ENCODE measurements around the gene ADGRD1. TPM values are rescaled to one million over a fixed set of nuclear protein-coding genes. Genes with fewer than 3 reads are reported as not detected.

The ADGRD1 gene
- total and polyA plus RNA-seq, 2 donors, result 0.94 to 2.1 TPM

- H3K27ac ChIP-seq (ENCODE audit: low read depth in 1 of 2, low read length in 1 of 2), result no peak overlapping the region
- 96% methylated on average over 10 of the region's 10 CpGs for WGBS
- H3K9me3 ChIP-seq (ENCODE audit: control insufficient read depth in 2 of 2, insufficient read depth in 1 of 2, low read length in 1 of 2), result peaks cover 0 to 7% of the 10 kb centered on the region in 2 donors
- H3K27me3 ChIP-seq (ENCODE audit: control insufficient read depth in 2 of 2, insufficient read depth in 1 of 2, low read length in 1 of 2), result no peaks in the 10 kb centered on the region
- no peak overlapping the region for H3K4me3 ChIP-seq (ENCODE audit: low read length in 2 of 2)
- no peak for DNase-seq (ENCODE audit: low read depth in 6 of 9, low spot score in 9 of 9)
- no peaks in the 10 kb centered on the region for H3K36me3 ChIP-seq (ENCODE audit: control insufficient read depth in 2 of 2, insufficient read depth in 2 of 2, low read length in 1 of 2)
- peaks cover 0 to 28% of the 10 kb centered on the region in 2 donors for H3K4me1 ChIP-seq (ENCODE audit: control insufficient read depth in 2 of 2, insufficient read depth in 2 of 2, low read length in 2 of 2)
These were observed 154.7 kb downstream of the ADGRD1 start for GRCh38 chr12:131108177-131108955.

GRCh38 chr12:131111446-131111845 lies 157.7 kb downstream of the ADGRD1 start:
- Histone ChIP-seq H3K36me3 (ENCODE audit: control insufficient read depth in 2 of 2, insufficient read depth in 2 of 2, low read length in 1 of 2) (no peaks in the 10 kb centered on the region), H3K27ac (ENCODE audit: low read depth in 1 of 2, low read length in 1 of 2) (no peak overlapping the region), H3K9me3 (ENCODE audit: control insufficient read depth in 2 of 2, insufficient read depth in 1 of 2, low read length in 1 of 2) (peaks cover 0 to 7% of the 10 kb centered on the region in 2 donors), H3K4me3 (ENCODE audit: low read length in 2 of 2) (no peak overlapping the region), H3K4me1 (ENCODE audit: control insufficient read depth in 2 of 2, insufficient read depth in 2 of 2, low read length in 2 of 2) (peaks cover 0 to 3% of the 10 kb centered on the region in 2 donors), H3K27me3 (ENCODE audit: control insufficient read depth in 2 of 2, insufficient read depth in 1 of 2, low read length in 1 of 2) (no peaks in the 10 kb centered on the region)
- WGBS, result 95% methylated on average over 3 of the region's 3 CpGs
- no peak for DNase-seq (ENCODE audit: low read depth in 6 of 9, low spot score in 9 of 9)

- Histone ChIP-seq H3K4me1 (ENCODE audit: control insufficient read depth in 2 of 2, insufficient read depth in 2 of 2, low read length in 2 of 2) (no peaks in the 10 kb centered on the region), H3K4me3 (ENCODE audit: low read length in 2 of 2) (no peak overlapping the region), H3K36me3 (ENCODE audit: control insufficient read depth in 2 of 2, insufficient read depth in 2 of 2, low read length in 1 of 2) (no peaks in the 10 kb centered on the region), H3K27me3 (ENCODE audit: control insufficient read depth in 2 of 2, insufficient read depth in 1 of 2, low read length in 1 of 2) (no peaks in the 10 kb centered on the region), H3K27ac (ENCODE audit: low read depth in 1 of 2, low read length in 1 of 2) (no peak overlapping the region), H3K9me3 (ENCODE audit: control insufficient read depth in 2 of 2, insufficient read depth in 1 of 2, low read length in 1 of 2) (peaks cover 0 to 7% of the 10 kb centered on the region in 2 donors)
- no peak for DNase-seq (ENCODE audit: low read depth in 6 of 9, low spot score in 9 of 9)
- WGBS, result 87% methylated on average over 1 of the region's 1 CpG
These were observed 158.3 kb downstream of the ADGRD1 start for GRCh38 chr12:131112021-131112420.

- no peaks in the 10 kb centered on the region for H3K4me1 ChIP-seq (ENCODE audit: control insufficient read depth in 2 of 2, insufficient read depth in 2 of 2, low read length in 2 of 2)
- H3K36me3 ChIP-seq (ENCODE audit: control insufficient read depth in 2 of 2, insufficient read depth in 2 of 2, low read length in 1 of 2), result no peaks in the 10 kb centered on the region
- 99% methylated on average over 4 of the region's 4 CpGs for WGBS
- no peak for DNase-seq (ENCODE audit: low read depth in 6 of 9, low spot score in 9 of 9)
- peaks cover 0 to 7% of the 10 kb centered on the region in 2 donors for H3K9me3 ChIP-seq (ENCODE audit: control insufficient read depth in 2 of 2, insufficient read depth in 1 of 2, low read length in 1 of 2)
- no peak overlapping the region for H3K27ac ChIP-seq (ENCODE audit: low read depth in 1 of 2, low read length in 1 of 2)
- no peak overlapping the region for H3K4me3 ChIP-seq (ENCODE audit: low read length in 2 of 2)
- no peaks in the 10 kb centered on the region for H3K27me3 ChIP-seq (ENCODE audit: control insufficient read depth in 2 of 2, insufficient read depth in 1 of 2, low read length in 1 of 2)
These were observed 159.1 kb downstream of the ADGRD1 start for GRCh38 chr12:131112700-131113290.

- H3K27ac ChIP-seq (ENCODE audit: low read depth in 1 of 2, low read length in 1 of 2), result no peak overlapping the region
- H3K36me3 ChIP-seq (ENCODE audit: control insufficient read depth in 2 of 2, insufficient read depth in 2 of 2, low read length in 1 of 2), result no peaks in the 10 kb centered on the region
- no peaks in the 10 kb centered on the region for H3K9me3 ChIP-seq (ENCODE audit: control insufficient read depth in 2 of 2, insufficient read depth in 1 of 2, low read length in 1 of 2)
- H3K27me3 ChIP-seq (ENCODE audit: control insufficient read depth in 2 of 2, insufficient read depth in 1 of 2, low read length in 1 of 2), result no peaks in the 10 kb centered on the region
- H3K4me1 ChIP-seq (ENCODE audit: control insufficient read depth in 2 of 2, insufficient read depth in 2 of 2, low read length in 2 of 2), result no peaks in the 10 kb centered on the region
- H3K4me3 ChIP-seq (ENCODE audit: low read length in 2 of 2), result no peak overlapping the region
- no peak for DNase-seq (ENCODE audit: low read depth in 6 of 9, low spot score in 9 of 9)
- WGBS, result 94% methylated on average over 18 of the region's 18 CpGs
These were observed 160.0 kb downstream of the ADGRD1 start for GRCh38 chr12:131113568-131114270.

- no peaks in the 10 kb centered on the region for H3K9me3 ChIP-seq (ENCODE audit: control insufficient read depth in 2 of 2, insufficient read depth in 1 of 2, low read length in 1 of 2)
- no peak overlapping the region for H3K4me3 ChIP-seq (ENCODE audit: low read length in 2 of 2)
- H3K4me1 ChIP-seq (ENCODE audit: control insufficient read depth in 2 of 2, insufficient read depth in 2 of 2, low read length in 2 of 2), result no peaks in the 10 kb centered on the region
- DNase-seq (ENCODE audit: low read depth in 6 of 9, low spot score in 9 of 9), result no peak
- 95% methylated on average over 5 of the region's 5 CpGs for WGBS
- H3K27me3 ChIP-seq (ENCODE audit: control insufficient read depth in 2 of 2, insufficient read depth in 1 of 2, low read length in 1 of 2), result no peaks in the 10 kb centered on the region
- no peaks in the 10 kb centered on the region for H3K36me3 ChIP-seq (ENCODE audit: control insufficient read depth in 2 of 2, insufficient read depth in 2 of 2, low read length in 1 of 2)
- no peak overlapping the region for H3K27ac ChIP-seq (ENCODE audit: low read depth in 1 of 2, low read length in 1 of 2)
These were observed 160.6 kb downstream of the ADGRD1 start for GRCh38 chr12:131114271-131114670.

- WGBS, result 94% methylated on average over 18 of the region's 18 CpGs
- H3K4me3 ChIP-seq (ENCODE audit: low read length in 2 of 2), result no peak overlapping the region
- H3K27ac ChIP-seq (ENCODE audit: low read depth in 1 of 2, low read length in 1 of 2), result no peak overlapping the region
- H3K4me1 ChIP-seq (ENCODE audit: control insufficient read depth in 2 of 2, insufficient read depth in 2 of 2, low read length in 2 of 2), result no peaks in the 10 kb centered on the region
- no peaks in the 10 kb centered on the region for H3K27me3 ChIP-seq (ENCODE audit: control insufficient read depth in 2 of 2, insufficient read depth in 1 of 2, low read length in 1 of 2)
- H3K36me3 ChIP-seq (ENCODE audit: control insufficient read depth in 2 of 2, insufficient read depth in 2 of 2, low read length in 1 of 2), result no peaks in the 10 kb centered on the region
- no peaks in the 10 kb centered on the region for H3K9me3 ChIP-seq (ENCODE audit: control insufficient read depth in 2 of 2, insufficient read depth in 1 of 2, low read length in 1 of 2)
- no peak for DNase-seq (ENCODE audit: low read depth in 6 of 9, low spot score in 9 of 9)
These were observed 161.4 kb downstream of the ADGRD1 start for GRCh38 chr12:131114942-131115584.

- no peak for DNase-seq (ENCODE audit: low read depth in 6 of 9, low spot score in 9 of 9)
- no peaks in the 10 kb centered on the region for H3K27me3 ChIP-seq (ENCODE audit: control insufficient read depth in 2 of 2, insufficient read depth in 1 of 2, low read length in 1 of 2)
- no peak overlapping the region for H3K4me3 ChIP-seq (ENCODE audit: low read length in 2 of 2)
- H3K27ac ChIP-seq (ENCODE audit: low read depth in 1 of 2, low read length in 1 of 2), result no peak overlapping the region
- WGBS, result 95% methylated on average over 8 of the region's 8 CpGs
- no peaks in the 10 kb centered on the region for H3K9me3 ChIP-seq (ENCODE audit: control insufficient read depth in 2 of 2, insufficient read depth in 1 of 2, low read length in 1 of 2)
- H3K36me3 ChIP-seq (ENCODE audit: control insufficient read depth in 2 of 2, insufficient read depth in 2 of 2, low read length in 1 of 2), result no peaks in the 10 kb centered on the region
- no peaks in the 10 kb centered on the region for H3K4me1 ChIP-seq (ENCODE audit: control insufficient read depth in 2 of 2, insufficient read depth in 2 of 2, low read length in 2 of 2)
These were observed 162.2 kb downstream of the ADGRD1 start for GRCh38 chr12:131115766-131116467.
